Activated B cell treated with CpG ODN at 0.5 μM for 24 hours (primary cell): ENCODE results near the gene UGT1A4. TPM values are rescaled to one million over a fixed set of nuclear protein-coding genes. Genes with fewer than 3 reads are reported as not detected.
"Not testable (repeated sequence)": the region's sequence is repeated elsewhere in the genome, so short reads cannot be mapped to it uniquely, and the experiment has no call there.

Experiments used
- ATAC-seq: fragments of 200-7000 bp; cut with Tn5 transposase; one replicate; pipeline ENCODE4 v1.10.0; 2021; ENCODE audit warnings: low read depth, mild to moderate bottlenecking, moderate library complexity
- CTCF ChIA-PET: fragments of 350-600 bp; sonication (Branson Sonifier 250); formaldehyde crosslinking; loops from one replicate; lab custom pipeline; 2021; ENCODE audit warnings: antibody characterized with exemption; lab: Charles Lee
- POLR2A ChIA-PET: fragments of 350-600 bp; sonication (Branson Sonifier 250); formaldehyde crosslinking; loops from one replicate; lab custom pipeline; 2021; ENCODE audit warnings: antibody characterized with exemption; lab: Charles Lee
- DNase-seq: peaks from one replicate; pipeline ENCODE4 v3.0.0; 2022
- H3K27ac Mint-ChIP-seq: one replicate; pipeline ENCODE4 v1.8.0; 2020; ENCODE audit warnings: mixed read lengths
- H3K27me3 Mint-ChIP-seq: one replicate; pipeline ENCODE4 v1.8.0; 2021; ENCODE audit warnings: mixed read lengths
- H3K36me3 Mint-ChIP-seq: one replicate; pipeline ENCODE4 v1.8.0; 2021; ENCODE audit warnings: low read depth, mixed read lengths
- H3K4me1 Mint-ChIP-seq: one replicate; pipeline ENCODE4 v1.8.0; 2021; ENCODE audit warnings: mixed read lengths
- H3K4me3 Mint-ChIP-seq: one replicate; pipeline ENCODE4 v1.8.0; 2020; ENCODE audit warnings: mild to moderate bottlenecking, mixed read lengths
- H3K9me3 Mint-ChIP-seq: one replicate; pipeline ENCODE4 v1.8.0; 2020; ENCODE audit warnings: mixed read lengths
- intact Hi-C: fragments of 100-400 bp; cut with micrococcal nuclease; formaldehyde crosslinking; loops from one replicate; pipeline ENCODE4 v1.15.1; 2024
- total RNA-seq: library from RNA; stranded (reverse); gene quantifications from 2 replicates; pipeline ENCODE4 v1.2.3, GENCODE V29; 2022
- TF ChIP-seq, protein P1 (sequence below): fragments of 200-600 bp; IDR thresholded peaks from one replicate; pipeline ENCODE4 v1.8.0; 2022; ENCODE audit warnings: antibody characterized with exemption, mild to moderate bottlenecking

The UGT1A4 gene
- total RNA-seq, 1 donor from 2014 or later, result not detected

DNA sequence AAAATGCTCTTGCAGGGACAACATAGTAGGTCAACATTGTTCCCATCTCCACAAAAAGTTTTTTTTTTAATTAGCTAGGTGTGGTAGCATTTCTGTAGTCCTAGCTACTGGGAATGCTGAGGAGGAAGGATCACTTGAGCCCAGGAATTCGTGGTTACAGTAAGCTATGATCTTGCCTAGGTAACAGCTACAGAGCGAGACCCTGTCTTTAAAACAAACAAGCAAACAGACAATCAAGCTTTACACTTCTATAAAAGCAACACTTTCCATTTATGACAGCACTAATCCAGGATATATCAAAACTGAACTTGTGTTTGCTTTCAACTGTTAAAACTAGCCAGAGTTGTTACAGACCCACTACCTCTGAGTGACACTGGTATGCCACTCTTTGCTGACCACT lies 22.3 kb downstream of the UGT1A4 start:
- no peaks in the 10 kb centered on the region for H3K9me3 Mint-ChIP-seq
- TF ChIP-seq, protein P1, sequence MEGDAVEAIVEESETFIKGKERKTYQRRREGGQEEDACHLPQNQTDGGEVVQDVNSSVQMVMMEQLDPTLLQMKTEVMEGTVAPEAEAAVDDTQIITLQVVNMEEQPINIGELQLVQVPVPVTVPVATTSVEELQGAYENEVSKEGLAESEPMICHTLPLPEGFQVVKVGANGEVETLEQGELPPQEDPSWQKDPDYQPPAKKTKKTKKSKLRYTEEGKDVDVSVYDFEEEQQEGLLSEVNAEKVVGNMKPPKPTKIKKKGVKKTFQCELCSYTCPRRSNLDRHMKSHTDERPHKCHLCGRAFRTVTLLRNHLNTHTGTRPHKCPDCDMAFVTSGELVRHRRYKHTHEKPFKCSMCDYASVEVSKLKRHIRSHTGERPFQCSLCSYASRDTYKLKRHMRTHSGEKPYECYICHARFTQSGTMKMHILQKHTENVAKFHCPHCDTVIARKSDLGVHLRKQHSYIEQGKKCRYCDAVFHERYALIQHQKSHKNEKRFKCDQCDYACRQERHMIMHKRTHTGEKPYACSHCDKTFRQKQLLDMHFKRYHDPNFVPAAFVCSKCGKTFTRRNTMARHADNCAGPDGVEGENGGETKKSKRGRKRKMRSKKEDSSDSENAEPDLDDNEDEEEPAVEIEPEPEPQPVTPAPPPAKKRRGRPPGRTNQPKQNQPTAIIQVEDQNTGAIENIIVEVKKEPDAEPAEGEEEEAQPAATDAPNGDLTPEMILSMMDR, result no peak
- H3K27ac Mint-ChIP-seq, result no peak overlapping the region
- peaks cover 40% of the 10 kb centered on the region for H3K27me3 Mint-ChIP-seq
- DNase-seq (no peak), ATAC-seq (no peak)
- intact Hi-C loops, result no loop called here
- ChIA-PET CTCF (no interaction called here), POLR2A (no interaction called here)
- H3K4me1 Mint-ChIP-seq, result no peaks in the 10 kb centered on the region
- H3K36me3 Mint-ChIP-seq, result no peaks in the 10 kb centered on the region
- H3K4me3 Mint-ChIP-seq, result no peak overlapping the region

DNA sequence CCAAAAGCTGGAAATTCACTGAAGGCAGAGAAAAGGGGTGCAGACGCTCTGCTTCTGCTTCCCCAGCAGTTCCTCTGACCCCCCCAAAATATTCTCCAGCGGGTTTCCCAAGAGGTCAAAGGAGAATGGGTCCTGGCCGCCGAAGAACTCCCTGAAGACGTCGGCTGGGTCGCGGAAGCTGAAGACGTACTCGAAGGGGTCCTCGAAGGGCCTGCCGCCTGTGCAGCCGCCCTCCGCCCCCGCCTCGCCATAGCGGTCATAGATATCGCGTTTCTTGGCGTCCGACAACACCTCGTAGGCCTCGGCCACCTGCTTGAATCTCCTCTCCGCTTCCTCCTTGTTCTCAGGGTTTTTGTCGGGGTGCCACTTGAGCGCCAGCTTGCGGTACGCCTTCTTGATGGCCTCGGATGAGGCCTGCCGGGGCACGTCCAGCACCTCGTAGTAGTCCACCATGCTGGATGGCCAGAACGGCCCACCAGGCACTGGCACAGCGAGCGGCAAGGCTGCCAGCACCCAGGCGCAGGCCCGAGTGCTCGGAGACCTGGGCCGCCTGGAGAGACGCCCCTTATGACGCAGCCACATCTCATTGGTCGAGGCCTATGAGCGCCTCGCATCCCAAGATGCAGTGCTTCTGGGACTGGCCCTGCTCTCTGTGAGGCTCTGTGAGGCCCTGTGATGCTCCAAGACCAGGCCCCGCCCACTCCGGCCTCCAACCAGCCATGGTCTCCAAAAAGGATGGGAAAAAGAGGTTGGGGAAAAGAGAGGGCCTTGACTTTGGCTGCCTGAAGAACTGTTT lies 25.1 kb downstream of the UGT1A4 start:
- ChIA-PET POLR2A (no interaction called here), CTCF (no interaction called here)
- intact Hi-C loops, result no loop called here
- no peak overlapping the region for H3K4me3 Mint-ChIP-seq
- H3K27ac Mint-ChIP-seq, result no peak overlapping the region
- TF ChIP-seq, protein P1, result no peak
- ATAC-seq (no peak), DNase-seq (no peak)
- peaks cover 37% of the 10 kb centered on the region for H3K27me3 Mint-ChIP-seq
- no peaks in the 10 kb centered on the region for H3K4me1 Mint-ChIP-seq
- no peaks in the 10 kb centered on the region for H3K9me3 Mint-ChIP-seq
- H3K36me3 Mint-ChIP-seq, result no peaks in the 10 kb centered on the region

DNA sequence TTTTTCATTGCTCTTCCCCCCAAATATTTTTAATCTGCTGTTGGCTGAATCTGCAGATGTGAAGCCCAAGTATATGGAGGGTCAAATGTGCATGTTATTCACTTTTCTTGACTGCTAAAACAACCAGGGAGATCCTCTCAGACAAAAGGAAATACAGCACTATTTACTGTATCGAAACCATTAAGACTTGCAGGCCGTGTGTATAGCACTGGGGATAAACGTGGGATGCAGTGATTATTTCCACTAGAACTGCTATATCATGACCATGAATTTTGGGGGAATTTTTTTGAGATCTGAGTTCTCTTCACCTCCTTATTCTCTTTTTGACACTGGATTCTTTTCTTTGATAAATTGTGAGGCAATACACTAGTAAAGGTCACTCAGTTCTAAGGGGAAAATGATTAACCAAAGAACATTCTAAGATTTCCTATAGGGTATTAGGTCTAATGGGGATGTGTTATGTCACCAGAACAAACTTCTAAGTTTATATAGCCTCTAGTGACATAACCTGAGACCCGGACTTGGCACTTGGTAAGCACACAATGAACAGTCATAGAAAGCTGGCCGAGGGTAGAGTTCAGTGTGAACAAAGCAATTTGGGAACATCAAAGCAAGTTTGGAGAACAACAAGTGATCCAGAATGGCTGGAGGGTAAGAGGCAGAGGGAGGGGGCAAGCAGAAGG lies 26.7 kb downstream of the UGT1A4 start:
- ATAC-seq (no peak), DNase-seq (no peak)
- Mint-ChIP-seq H3K27ac (no peak overlapping the region), H3K4me1 (no peaks in the 10 kb centered on the region), H3K36me3 (no peaks in the 10 kb centered on the region), H3K9me3 (peaks cover under 1% of the 10 kb centered on the region), H3K4me3 (no peak overlapping the region), H3K27me3 (peaks cover 33% of the 10 kb centered on the region)
- intact Hi-C loops, result no loop called here
- ChIA-PET CTCF (no interaction called here), POLR2A (no interaction called here)
- TF ChIP-seq, protein P1, result no peak

DNA sequence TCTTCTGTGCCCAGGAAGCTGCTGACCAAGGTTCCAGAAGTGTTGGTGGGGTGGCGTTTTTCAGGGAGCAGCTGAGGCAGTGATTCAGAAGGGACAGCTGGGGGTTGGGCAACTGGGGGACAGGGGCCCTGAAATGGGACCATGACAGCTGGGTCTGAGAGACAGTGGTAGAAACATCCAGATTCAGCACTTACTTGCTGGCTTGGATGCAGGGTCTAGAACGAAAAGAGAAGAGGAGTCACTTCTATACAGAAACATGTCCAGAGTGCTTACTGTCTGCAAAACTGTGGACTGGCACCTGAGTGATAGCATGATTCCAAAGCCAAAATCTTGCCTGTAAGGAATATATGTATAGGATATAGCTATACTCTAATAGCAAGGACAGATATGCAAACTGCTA lies 27.3 kb downstream of the UGT1A4 start:
- H3K36me3 Mint-ChIP-seq, result not testable (repeated sequence)

DNA sequence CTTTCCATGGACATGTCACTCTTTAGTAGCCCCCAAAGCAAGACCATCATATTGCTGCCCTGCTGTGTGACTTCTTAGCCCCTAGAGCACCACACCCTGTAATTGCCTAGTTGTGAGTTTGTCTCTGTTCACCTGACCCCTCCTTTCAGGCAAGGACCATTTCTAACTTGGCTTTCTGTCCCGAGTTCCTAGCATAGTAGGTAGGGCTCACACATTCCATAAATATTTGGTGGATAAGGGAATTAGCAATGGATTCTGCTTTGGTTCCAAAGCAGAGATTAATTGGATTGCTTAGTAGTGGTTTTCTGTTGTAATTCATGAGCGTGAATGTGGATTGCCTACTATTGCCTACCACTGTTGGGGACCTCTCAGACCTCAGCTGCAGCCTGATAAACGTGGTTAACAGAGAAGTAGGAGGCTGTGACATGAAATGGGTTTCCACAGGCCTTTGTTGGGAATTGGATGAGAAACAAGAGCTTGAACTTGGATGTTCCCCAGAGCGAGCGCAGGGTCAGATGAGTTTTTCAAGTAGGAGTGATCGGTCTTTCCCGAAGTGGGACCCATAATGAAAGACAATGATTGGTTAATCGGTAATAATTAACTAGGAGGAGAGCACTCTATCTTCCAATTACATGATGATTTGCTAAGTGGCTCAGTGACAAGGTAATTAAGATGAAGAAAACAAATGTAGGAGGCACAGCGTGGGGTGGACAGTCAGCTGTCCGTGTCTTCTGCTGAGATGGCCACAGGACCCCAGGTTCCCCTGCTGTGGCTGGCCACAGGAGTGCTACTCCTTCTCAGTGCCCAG lies 28.1 kb downstream of the UGT1A4 start:
- Mint-ChIP-seq H3K27ac (no peak overlapping the region), H3K27me3 (peaks cover 23% of the 10 kb centered on the region), H3K9me3 (peaks cover 4% of the 10 kb centered on the region), H3K4me1 (no peaks in the 10 kb centered on the region), H3K36me3 (no peaks in the 10 kb centered on the region), H3K4me3 (no peak overlapping the region)
- TF ChIP-seq, protein P1, result no peak
- intact Hi-C loops, result no loop called here
- DNase-seq (no peak), ATAC-seq (no peak)
- CTCF ChIA-PET, result no interaction called here
- POLR2A ChIA-PET, result no interaction called here

More for the DNA sequence above, 27.3 kb downstream of the UGT1A4 start:
- POLR2A ChIA-PET, H3K27ac Mint-ChIP-seq, ATAC-seq, intact Hi-C loops, CTCF ChIA-PET, H3K4me3 Mint-ChIP-seq, DNase-seq, H3K9me3 Mint-ChIP-seq, H3K4me1 Mint-ChIP-seq: not testable (repeated sequence)
- peaks cover 30% of the 10 kb centered on the region for H3K27me3 Mint-ChIP-seq
